Liver (tissue), 9 donors: ENCODE measurements around the gene FNDC8. TPM values are rescaled to one million over a fixed set of nuclear protein-coding genes. Genes with fewer than 3 reads are reported as not detected.

Source experiments
- DNase-seq: peaks from one replicate; pipeline ENCODE4 v3.0.0-alpha.2; 2017; ENCODE audit warnings: low spot score
- H3K27ac ChIP-seq, 2 donors: one replicate each; pipeline ENCODE4 v1.7.0; 2013; ENCODE audit warnings: inconsistent platforms in 2 of 2, low read length in 2 of 2, control low read depth in 1 of 2, low read depth in 1 of 2, mild to moderate bottlenecking in 1 of 2
- H3K27me3 ChIP-seq, 4 donors: one replicate each; pipeline versions ENCODE4 v1.6.1 to v1.7.0; 2013; ENCODE audit warnings: low read length in 3 of 4, inconsistent platforms in 1 of 4, mild to moderate bottlenecking in 1 of 4, moderate library complexity in 1 of 4; ENCODE audit not compliant: control insufficient read depth in 4 of 4, insufficient read depth in 4 of 4
- H3K36me3 ChIP-seq, 4 donors: one replicate each; pipeline versions ENCODE4 v1.6.1 to v1.7.0; 2013; ENCODE audit warnings: low read length in 3 of 4, mild to moderate bottlenecking in 3 of 4, low read depth in 1 of 4, moderate library complexity in 1 of 4; ENCODE audit not compliant: control insufficient read depth in 4 of 4, insufficient read depth in 3 of 4
- H3K4me1 ChIP-seq, 4 donors: one replicate each; pipeline versions ENCODE4 v1.6.1 to v1.7.0; 2013; ENCODE audit warnings: low read length in 3 of 4, mild to moderate bottlenecking in 3 of 4, moderate library complexity in 1 of 4; ENCODE audit not compliant: control insufficient read depth in 4 of 4, insufficient read depth in 4 of 4
- H3K4me3 ChIP-seq, 3 donors: one replicate each; pipeline versions ENCODE4 v1.6.1 to v1.7.0; 2013; ENCODE audit warnings: low read length in 3 of 3, control low read depth in 1 of 3, low read depth in 1 of 3, mild to moderate bottlenecking in 1 of 3
- H3K9ac ChIP-seq, 2 donors: one replicate each; pipeline ENCODE4 v1.7.0; 2013; ENCODE audit warnings: low read length in 2 of 2, mild to moderate bottlenecking in 2 of 2, moderate library complexity in 2 of 2, control low read depth in 1 of 2, low read depth in 1 of 2
- H3K9me3 ChIP-seq, 4 donors: one replicate each; pipeline versions ENCODE4 v1.6.1 to v1.7.0; 2013; ENCODE audit warnings: low read length in 3 of 4; ENCODE audit not compliant: control insufficient read depth in 4 of 4
- ATF3 ChIP-seq: IDR thresholded peaks from 2 replicates; pipeline ENCODE4 v1.6.1; 2016; ENCODE audit warnings: antibody characterized with exemption
- CTCF ChIP-seq: fragments of 150-350 bp; IDR thresholded peaks from 2 replicates; pipeline ENCODE4 v1.5.1; 2017; ENCODE audit warnings: improper control_type of control experiment, low read depth, low read length; ENCODE audit not compliant: missing input control
- EGR1 ChIP-seq, 2 donors: IDR thresholded peaks; 2 replicates each; pipeline ENCODE4 v1.6.1; 2016 to 2018; ENCODE audit warnings: antibody characterized with exemption in 2 of 2, low read depth in 2 of 2
- FOXA1 ChIP-seq: IDR thresholded peaks from 2 replicates; pipeline ENCODE4 v1.6.1; 2016; ENCODE audit warnings: antibody characterized with exemption
- FOXA2 ChIP-seq: IDR thresholded peaks from 2 replicates; pipeline ENCODE4 v1.6.1; 2016; ENCODE audit warnings: antibody characterized with exemption
- GABPA ChIP-seq, 2 donors: IDR thresholded peaks in 1 of 2; conservative IDR thresholded peaks in 1 of 2; 2 replicates each; pipeline ENCODE4 v1.6.1; 2016; ENCODE audit warnings: antibody characterized with exemption in 2 of 2, mild to moderate bottlenecking in 1 of 2, moderate library complexity in 1 of 2
- HNF4A ChIP-seq, 2 donors: conservative IDR thresholded peaks; 2 replicates each; pipeline ENCODE4 v1.6.1; 2016; ENCODE audit warnings: antibody characterized with exemption in 2 of 2, mild to moderate bottlenecking in 2 of 2
- HNF4G ChIP-seq: IDR thresholded peaks from 2 replicates; pipeline ENCODE4 v1.6.1; 2016; ENCODE audit warnings: antibody characterized with exemption
- JUND ChIP-seq, 2 donors: IDR thresholded peaks; 2 replicates each; pipeline ENCODE4 v1.6.1; 2016; ENCODE audit warnings: antibody characterized with exemption in 2 of 2
- MAX ChIP-seq: IDR thresholded peaks from 2 replicates; pipeline ENCODE4 v1.6.1; 2016; ENCODE audit warnings: antibody characterized with exemption
- NR2F2 ChIP-seq: IDR thresholded peaks from 2 replicates; pipeline ENCODE4 v1.6.1; 2016; ENCODE audit warnings: antibody characterized with exemption
- RAD21 ChIP-seq, 2 donors: IDR thresholded peaks; 2 replicates each; pipeline ENCODE4 v1.6.1; 2016; ENCODE audit warnings: antibody characterized with exemption in 2 of 2, mild to moderate bottlenecking in 2 of 2
- RXRA ChIP-seq, 2 donors: IDR thresholded peaks; 2 replicates each; pipeline ENCODE4 v1.6.1; 2017 to 2018; ENCODE audit warnings: antibody characterized with exemption in 2 of 2, mild to moderate bottlenecking in 1 of 2
- SP1 ChIP-seq: IDR thresholded peaks from 2 replicates; pipeline ENCODE4 v1.6.1; 2018; ENCODE audit warnings: antibody characterized with exemption, mild to moderate bottlenecking
- TAF1 ChIP-seq: conservative IDR thresholded peaks from 2 replicates; pipeline ENCODE4 v1.6.1; 2016; ENCODE audit warnings: antibody characterized with exemption, mild to moderate bottlenecking
- YY1 ChIP-seq: IDR thresholded peaks from 2 replicates; pipeline ENCODE4 v1.6.1; 2016; ENCODE audit warnings: antibody characterized with exemption, mild to moderate bottlenecking
- ZBTB33 ChIP-seq: IDR thresholded peaks from 2 replicates; pipeline ENCODE4 v1.6.1; 2016; ENCODE audit warnings: antibody characterized with exemption
- WGBS: extraction: QIAGEN DNeasy Blood & Tissue Kit; methylation state at CpG from one replicate; pipeline ENCODE4 v1.1.7; 2013; 5-methylcytosine and 5-hydroxymethylcytosine counted together
- polyA plus RNA-seq, 2 donors: library from polyadenylated mRNA; stranded (reverse) in 1 of 2; unstranded in 1 of 2; fragments of 200-250 nt in 1 of 2; fragments of >200 nt in 1 of 2; fragmentation: Nextera tagmentation in 1 of 2; extraction: Ambion mirVana in 1 of 2; gene quantifications; one replicate each; pipeline versions ENCODE4 v1.2.1 to v1.2.3, GENCODE V29; 2013 to 2015
- total RNA-seq, 2 donors: library from RNA; depleted of rRNA; stranded (reverse); fragments of >200 nt; gene quantifications; one replicate each; pipeline ENCODE4 v1.2.3, GENCODE V29; 2014
- TF ChIP-seq, protein P1 (sequence below): IDR thresholded peaks from 2 replicates; pipeline ENCODE4 v1.6.1; 2016; ENCODE audit warnings: antibody characterized with exemption, mild to moderate bottlenecking
- donor health status: healthy.
- donor health status: healthy.
- donor health status: healthy.
- donor health status: healthy.
- donor health status: healthy.

The FNDC8 gene
- total RNA-seq, result not detected
- polyA plus RNA-seq, result not detected

- Histone ChIP-seq H3K9me3 (no peaks in the 10 kb centered on the region), H3K36me3 (no peaks in the 10 kb centered on the region), H3K27me3 (no peaks in the 10 kb centered on the region), H3K9ac (no peak within 1 kb of the TSS), H3K4me1 (peaks cover 2 to 15% (median 5%) of the 10 kb centered on the region in 4 donors), H3K27ac (no peak within 1 kb of the TSS), H3K4me3 (no peak within 1 kb of the TSS)
- TF ChIP-seq ZBTB33 (no peak), HNF4G (no peak), FOXA1 (no peak), NR2F2 (no peak), FOXA2 (no peak), YY1 (no peak), ATF3 (no peak), GABPA (IDR thresholded peaks at IDR 0.05 in 1 of 2, conservative IDR thresholded peaks at IDR 0.05 in 1 of 2) (no peak), EGR1 (IDR thresholded peaks at IDR 0.05; ENCODE audit: low read depth in 2 of 2) (no peak), HNF4A (conservative IDR thresholded peaks at IDR 0.05) (no peak), MAX (no peak), RAD21 (IDR thresholded peaks at IDR 0.05) (no peak), CTCF (no peak), JUND (IDR thresholded peaks at IDR 0.05) (no peak), SP1 (no peak), TAF1 (no peak), RXRA (IDR thresholded peaks at IDR 0.05) (no peak)
- TF ChIP-seq, protein P1, sequence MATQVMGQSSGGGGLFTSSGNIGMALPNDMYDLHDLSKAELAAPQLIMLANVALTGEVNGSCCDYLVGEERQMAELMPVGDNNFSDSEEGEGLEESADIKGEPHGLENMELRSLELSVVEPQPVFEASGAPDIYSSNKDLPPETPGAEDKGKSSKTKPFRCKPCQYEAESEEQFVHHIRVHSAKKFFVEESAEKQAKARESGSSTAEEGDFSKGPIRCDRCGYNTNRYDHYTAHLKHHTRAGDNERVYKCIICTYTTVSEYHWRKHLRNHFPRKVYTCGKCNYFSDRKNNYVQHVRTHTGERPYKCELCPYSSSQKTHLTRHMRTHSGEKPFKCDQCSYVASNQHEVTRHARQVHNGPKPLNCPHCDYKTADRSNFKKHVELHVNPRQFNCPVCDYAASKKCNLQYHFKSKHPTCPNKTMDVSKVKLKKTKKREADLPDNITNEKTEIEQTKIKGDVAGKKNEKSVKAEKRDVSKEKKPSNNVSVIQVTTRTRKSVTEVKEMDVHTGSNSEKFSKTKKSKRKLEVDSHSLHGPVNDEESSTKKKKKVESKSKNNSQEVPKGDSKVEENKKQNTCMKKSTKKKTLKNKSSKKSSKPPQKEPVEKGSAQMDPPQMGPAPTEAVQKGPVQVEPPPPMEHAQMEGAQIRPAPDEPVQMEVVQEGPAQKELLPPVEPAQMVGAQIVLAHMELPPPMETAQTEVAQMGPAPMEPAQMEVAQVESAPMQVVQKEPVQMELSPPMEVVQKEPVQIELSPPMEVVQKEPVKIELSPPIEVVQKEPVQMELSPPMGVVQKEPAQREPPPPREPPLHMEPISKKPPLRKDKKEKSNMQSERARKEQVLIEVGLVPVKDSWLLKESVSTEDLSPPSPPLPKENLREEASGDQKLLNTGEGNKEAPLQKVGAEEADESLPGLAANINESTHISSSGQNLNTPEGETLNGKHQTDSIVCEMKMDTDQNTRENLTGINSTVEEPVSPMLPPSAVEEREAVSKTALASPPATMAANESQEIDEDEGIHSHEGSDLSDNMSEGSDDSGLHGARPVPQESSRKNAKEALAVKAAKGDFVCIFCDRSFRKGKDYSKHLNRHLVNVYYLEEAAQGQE, result no peak
- DNase-seq, result no peak
- WGBS, result 93% methylated on average over 3 of the region's 3 CpGs
Observed at GRCh38 chr17:35121315-35121714, at the start of gene FNDC8. Gene FNDC8 (plus strand): TSS chr17:35121615. CDS start chr17:35121694, 79 bp downstream.
